Glomerular visceral epithelial cell (primary cell): ENCODE results near the gene ADD3.
"Not testable (repeated sequence)": the region's sequence is repeated elsewhere in the genome, so short reads cannot be mapped to it uniquely, and the experiment has no call there.

Experiments used
- DNase-seq: peaks from one replicate; pipeline ENCODE4 v3.0.0-alpha.2; 2016; ENCODE audit errors: extremely low spot score

ADD3 gene

GRCh38 chr10:110109511-110109910 lies 101.7 kb downstream of the ADD3 start:
- DNase-seq, result no peak

GRCh38 chr10:110110338-110110737 lies 102.6 kb downstream of the ADD3 start:
- no peak for DNase-seq

DNA sequence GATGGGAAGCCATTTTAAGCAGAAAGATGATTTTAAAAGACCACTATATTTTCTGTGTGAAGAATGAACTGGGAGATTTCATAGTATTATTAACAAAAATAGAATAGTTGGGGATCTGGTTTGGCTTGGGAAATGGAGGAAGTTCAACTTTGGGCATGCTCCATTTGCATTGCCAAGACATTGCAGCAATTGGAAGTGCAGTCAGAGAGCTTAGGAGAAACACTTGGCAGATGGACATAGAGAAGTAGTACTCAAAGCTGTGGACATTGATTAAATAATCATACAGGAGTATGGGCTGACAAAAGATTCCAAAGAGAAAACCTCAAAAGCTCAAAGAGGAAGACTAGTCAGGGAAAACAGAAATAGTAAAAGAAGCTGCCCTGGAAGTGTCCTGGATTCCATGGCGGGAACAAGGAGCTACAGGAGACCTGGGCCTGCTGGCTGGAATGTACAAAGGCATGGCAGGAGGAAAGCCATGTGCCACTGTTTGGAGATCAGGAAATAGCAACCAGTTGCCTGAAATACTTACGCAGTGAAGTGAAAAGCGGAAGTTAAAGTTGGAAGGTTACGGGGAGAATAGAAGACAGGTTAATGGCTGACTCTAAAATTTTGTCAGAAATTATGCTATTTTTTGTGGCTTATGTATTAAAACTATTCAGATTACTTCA lies 106.0 kb downstream of the ADD3 start:
- no peak for DNase-seq

DNA sequence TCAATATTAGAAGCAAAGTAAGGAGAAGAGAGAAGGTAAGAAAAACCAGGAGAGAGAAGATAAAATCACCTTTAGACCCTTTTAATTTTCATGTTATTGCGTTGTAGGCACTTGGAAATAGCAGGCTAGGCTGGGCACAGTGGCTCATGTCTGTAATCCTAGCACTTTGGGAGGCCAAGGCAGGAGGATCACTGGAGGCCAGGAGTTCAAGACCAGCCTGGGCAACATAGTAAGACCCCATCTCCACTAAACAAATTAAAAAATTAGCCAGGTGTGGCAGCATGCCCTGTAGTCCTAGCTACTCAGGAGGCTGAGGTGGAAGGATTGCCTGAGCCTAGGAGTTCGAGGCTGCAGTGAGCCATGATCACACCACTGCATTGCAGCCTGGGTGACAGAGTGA lies 106.9 kb downstream of the ADD3 start:
- not testable (repeated sequence) for DNase-seq

- DNase-seq, result no peak
These were observed 108.2 kb downstream of the ADD3 start for GRCh38 chr10:110115784-110116520.

GRCh38 chr10:110118891-110119621 lies 111.3 kb downstream of the ADD3 start:
- DNase-seq, result no peak

- DNase-seq, result no peak
These were observed 115.8 kb downstream of the ADD3 start for GRCh38 chr10:110123594-110123993.

- DNase-seq, result no peak
These were observed 121.7 kb downstream of the ADD3 start for GRCh38 chr10:110129490-110129889.

- no peak for DNase-seq
These were observed 127.1 kb downstream of the ADD3 start for GRCh38 chr10:110134917-110135316.

DNA sequence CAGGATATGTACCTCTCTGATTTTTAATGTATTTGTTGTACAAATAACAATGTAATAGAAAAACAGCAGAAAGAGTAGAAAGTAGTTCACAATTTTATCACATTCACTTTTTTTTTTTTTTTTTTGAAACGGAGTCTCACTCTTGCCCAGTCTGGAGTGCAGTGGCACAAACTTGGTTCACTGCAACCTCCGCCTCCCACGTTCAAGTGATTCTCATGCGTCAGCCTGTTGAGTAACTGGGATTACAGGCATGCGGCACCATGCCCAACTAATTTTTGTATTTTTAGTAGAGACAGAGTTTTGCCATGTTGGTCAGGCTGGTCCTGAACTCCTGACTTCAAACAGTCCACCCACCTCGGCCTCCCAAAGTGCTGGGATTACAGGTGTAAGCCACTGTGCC lies 128.1 kb downstream of the ADD3 start:
- not testable (repeated sequence) for DNase-seq

DNA sequence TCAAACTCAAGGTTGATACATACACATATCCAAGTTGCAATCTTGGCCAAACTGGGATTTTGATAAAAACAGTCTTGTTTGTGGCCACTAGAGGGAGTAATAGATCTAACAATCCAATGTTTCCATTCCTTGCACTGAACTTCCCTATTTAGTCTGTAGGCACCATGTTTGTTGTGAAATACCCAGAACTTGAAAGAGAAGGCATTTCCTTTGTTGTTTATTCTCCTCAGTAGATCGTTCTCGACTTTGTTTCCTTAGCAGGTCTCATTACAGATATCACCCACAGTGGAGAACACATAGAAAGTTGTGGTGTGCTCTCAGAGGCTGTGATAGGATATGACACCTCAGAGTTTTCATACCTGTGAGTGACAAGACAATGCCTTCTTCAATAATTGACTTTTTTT lies 129.4 kb downstream of the ADD3 start:
- DNase-seq, result peak; percentile 62

GRCh38 chr10:110138197-110138812 lies 130.5 kb downstream of the ADD3 start:
- peak; percentile 50 for DNase-seq

GRCh38 chr10:110141185-110141584 lies 133.4 kb downstream of the ADD3 start:
- no peak for DNase-seq

- no peak for DNase-seq
These were observed 134.3 kb downstream of the ADD3 start for GRCh38 chr10:110141871-110142635.

DNA sequence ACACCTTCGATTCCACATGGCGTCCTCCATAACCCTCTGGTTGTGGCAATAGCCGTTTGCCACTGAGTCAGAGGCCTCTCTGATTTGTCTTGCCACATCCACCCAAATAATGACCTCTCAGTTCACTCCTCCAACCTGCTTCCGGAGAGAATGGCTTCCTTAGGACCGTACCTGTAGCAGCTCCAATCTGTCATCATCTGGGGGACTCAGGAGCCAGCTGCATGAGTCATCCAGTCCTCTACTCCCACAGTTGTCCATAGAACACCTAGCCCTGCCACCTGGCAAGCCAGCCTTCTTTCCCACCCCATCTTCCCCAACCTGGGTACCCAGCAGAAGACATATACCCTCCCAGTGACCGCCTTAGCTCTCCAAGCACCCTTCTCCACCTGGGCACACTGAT lies 135.2 kb downstream of the ADD3 start:
- no peak for DNase-seq

DNA sequence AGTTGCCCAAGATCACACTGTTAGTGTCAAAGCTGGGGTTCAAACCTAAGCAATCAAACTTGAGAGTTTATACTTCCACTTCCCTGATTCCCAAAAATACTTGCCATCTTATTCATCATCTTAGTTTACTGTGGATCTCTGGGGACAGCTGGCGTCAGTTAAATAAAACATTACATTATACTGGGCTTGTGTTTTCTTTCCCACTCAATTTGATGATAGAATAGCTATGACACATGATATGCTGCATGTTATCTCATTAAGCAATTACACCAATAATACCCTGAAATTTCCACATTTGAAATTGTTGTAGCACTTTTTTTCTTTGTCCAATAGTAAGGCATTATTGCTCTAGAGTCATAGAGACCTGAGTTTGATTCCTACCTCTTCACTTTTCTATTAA lies 136.7 kb downstream of the ADD3 start:
- no peak for DNase-seq

DNA sequence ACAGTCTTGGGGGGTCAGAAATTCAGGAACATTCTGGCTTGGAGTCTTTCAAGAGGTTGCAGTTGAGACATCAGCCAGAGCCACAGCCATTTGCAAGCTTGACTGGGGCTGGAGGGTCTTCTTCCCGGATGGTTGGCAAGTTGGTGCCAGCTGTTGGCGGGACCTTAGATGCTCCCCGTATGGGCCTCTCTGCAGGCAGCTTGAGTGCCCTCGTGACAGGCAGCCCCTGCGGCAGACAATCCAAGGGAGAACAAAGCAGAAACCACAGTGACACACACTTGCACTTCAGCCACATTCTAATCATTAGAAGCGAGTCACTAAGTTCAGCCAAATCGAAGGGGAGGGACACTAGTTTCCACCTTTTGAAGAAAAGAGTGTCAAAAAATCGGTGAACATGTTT lies 140.2 kb downstream of the ADD3 start:
- peak; percentile 42 for DNase-seq

GRCh38 chr10:110149259-110149658 lies 141.5 kb downstream of the ADD3 start:
- DNase-seq, result no peak

GRCh38 chr10:110150046-110150445 lies 142.3 kb downstream of the ADD3 start:
- no peak for DNase-seq

- DNase-seq, result no peak
These were observed 143.2 kb downstream of the ADD3 start for GRCh38 chr10:110150981-110151380.

- peak; percentile 20 for DNase-seq
These were observed 143.7 kb downstream of the ADD3 start for GRCh38 chr10:110151467-110151866.

GRCh38 chr10:110151971-110152370 lies 144.2 kb downstream of the ADD3 start:
- no peak for DNase-seq
